AG04450 (cell line): ENCODE results near the gene SPATA2. TPM values are rescaled to one million over a fixed set of nuclear protein-coding genes. Genes with fewer than 3 reads are reported as not detected.
"Not testable (repeated sequence)": the region's sequence is repeated elsewhere in the genome, so short reads cannot be mapped to it uniquely, and the experiment has no call there.

ENCODE experiments used
- CTCF ChIA-PET: fragments of 300-600, 350-600 bp; formaldehyde crosslinking; extraction: SDS; loops from one replicate; lab custom pipeline; 2022; ENCODE audit warnings: antibody characterized with exemption, inconsistent platforms; lab: Charles Lee
- POLR2A ChIA-PET: fragments of 350-600 bp; formaldehyde crosslinking; extraction: SDS; loops from one replicate; lab custom pipeline; 2021; ENCODE audit warnings: antibody characterized with exemption, inconsistent platforms; lab: Yijun Ruan, JAX
- DNase-seq: peaks from one replicate; pipeline ENCODE4 v3.0.0-alpha.2; 2011; ENCODE audit warnings: low read depth, low spot score
- H3K27ac ChIP-seq: one replicate; pipeline ENCODE4 v1.5.1; 2012; ENCODE audit warnings: low read depth, low read length, control low read depth
- H3K27me3 ChIP-seq: one replicate; pipeline ENCODE4 v1.6.0; 2012; ENCODE audit warnings: low read length; ENCODE audit not compliant: control insufficient read depth, insufficient read depth
- H3K4me3 ChIP-seq: 2 replicates; pipeline ENCODE4 v1.5.1; 2011; ENCODE audit warnings: mild to moderate bottlenecking, low read depth, low read length, control low read depth
- H3K9me3 ChIP-seq: 2 replicates; pipeline ENCODE4 v1.5.1; 2012; ENCODE audit warnings: low read length; ENCODE audit not compliant: control insufficient read depth, insufficient read depth
- CTCF ChIP-seq: IDR thresholded peaks from 2 replicates; pipeline ENCODE4 v1.5.1; 2011; ENCODE audit warnings: low read depth, low read length, control low read depth, inconsistent platforms
- polyA plus RNA-seq: library from polyadenylated mRNA; depleted of rRNA; stranded (reverse); fragments of >200 nt; gene quantifications from 2 replicates; pipeline ENCODE4 v1.2.3, GENCODE V29; 2011

Gene SPATA2
- polyA plus RNA-seq, 1 experiment, result 4.7 TPM

- POLR2A ChIA-PET, result no interaction called here
- Histone ChIP-seq H3K27ac (no peak overlapping the region), H3K4me3 (no peak overlapping the region), H3K27me3 (no peaks in the 10 kb centered on the region), H3K9me3 (no peaks in the 10 kb centered on the region)
- DNase-seq, result no peak
- no peak for TF ChIP-seq CTCF
- CTCF ChIA-PET, result interaction anchor here (0.6 kb wide), 1 partner anchor 8 kb away, joined by 3 read pairs; no protein-coding TSS in a partner anchor
Observed at GRCh38 chr20:49867453-49868215, 47.7 kb downstream of the SPATA2 start.

- ChIA-PET POLR2A (no interaction called here), CTCF (no interaction called here)
- peak; percentile 50 for DNase-seq
- Histone ChIP-seq H3K4me3 (no peak overlapping the region), H3K27ac (peak overlapping the region; percentile 71), H3K9me3 (no peaks in the 10 kb centered on the region), H3K27me3 (no peaks in the 10 kb centered on the region)
- TF ChIP-seq CTCF, result no peak
Observed at GRCh38 chr20:49866051-49866450, 49.3 kb downstream of the SPATA2 start.

GRCh38 chr20:49865559-49865958, 49.8 kb downstream of the SPATA2 start:
- DNase-seq, result no peak
- no peaks in the 10 kb centered on the region for H3K9me3 ChIP-seq
- H3K4me3 ChIP-seq, result no peak overlapping the region
- ChIA-PET POLR2A (no interaction called here), CTCF (interaction anchor here (1.9 kb wide), 1 partner anchor 206 kb away, joined by 4 read pairs; no protein-coding TSS in a partner anchor)
- no peak for TF ChIP-seq CTCF
- peak overlapping the region; percentile 71 for H3K27ac ChIP-seq
- H3K27me3 ChIP-seq, result no peaks in the 10 kb centered on the region

GRCh38 chr20:49863666-49864065, 51.7 kb downstream of the SPATA2 start:
- Histone ChIP-seq H3K27me3 (no peaks in the 10 kb centered on the region), H3K9me3 (no peaks in the 10 kb centered on the region), H3K27ac (no peak overlapping the region), H3K4me3 (no peak overlapping the region)
- no peak for TF ChIP-seq CTCF
- CTCF ChIA-PET, result interaction anchor here (1.5 to 1.9 kb wide), 2 partner anchors 17 to 208 kb away, joined by 3 to 4 read pairs; no protein-coding TSS in a partner anchor
- POLR2A ChIA-PET, result no interaction called here
- DNase-seq, result no peak

- Histone ChIP-seq H3K9me3 (no peaks in the 10 kb centered on the region), H3K27me3 (no peaks in the 10 kb centered on the region), H3K27ac (no peak overlapping the region), H3K4me3 (no peak overlapping the region)
- POLR2A ChIA-PET, result no interaction called here
- TF ChIP-seq CTCF, result no peak
- CTCF ChIA-PET, result no interaction called here
- DNase-seq, result no peak
Observed at GRCh38 chr20:49862607-49863200, 52.6 kb downstream of the SPATA2 start.

GRCh38 chr20:49861232-49861631, 54.1 kb downstream of the SPATA2 start:
- H3K27me3 ChIP-seq, POLR2A ChIA-PET, H3K9me3 ChIP-seq, DNase-seq, H3K4me3 ChIP-seq, H3K27ac ChIP-seq: not testable (repeated sequence)
- CTCF ChIA-PET, result interaction anchor here (2.1 kb wide), 1 partner anchor 27 kb away, joined by 5 read pairs; no protein-coding TSS in a partner anchor
